Measurements from ENCODE around the gene DISC1.

DISC1 gene

GRCh38 chr1:231596337-231596791 is 30.2 kb upstream of the DISC1 start:
- no peak for ATAC-seq
- TF ChIP-seq RARB (CRISPR knock-in tag; IDR thresholded peaks at IDR 0.05) (no peak), GLIS3 (CRISPR knock-in tag; IDR thresholded peaks at IDR 0.05) (no peak), ARNTL (CRISPR knock-in tag; IDR thresholded peaks at IDR 0.05; ENCODE audit: borderline replicate concordance, low read depth) (no peak), ZFP3 (CRISPR knock-in tag; IDR thresholded peaks at IDR 0.05) (no peak), ZNF8 (CRISPR knock-in tag; IDR thresholded peaks at IDR 0.05) (no peak), POU6F1 (CRISPR knock-in tag; IDR thresholded peaks at IDR 0.05; ENCODE audit: borderline replicate concordance, low read depth) (no peak)

- ATAC-seq: no peak
These were observed 28.6 kb upstream of the DISC1 start for GRCh38 chr1:231597971-231598370.

GRCh38 chr1:231600458-231600976 is 26.1 kb upstream of the DISC1 start:
- TF ChIP-seq TOX (CRISPR knock-in tag; IDR thresholded peaks at IDR 0.05; ENCODE audit: borderline replicate concordance) (peak; percentile 92), POU6F1 (CRISPR knock-in tag; IDR thresholded peaks at IDR 0.05; ENCODE audit: borderline replicate concordance, low read depth) (0 out of 2 replicates have a peak, but pooled peaks have one; percentile 59), ESRRG (CRISPR knock-in tag; IDR thresholded peaks at IDR 0.05) (no peak), ZC3H10 (CRISPR knock-in tag; IDR thresholded peaks at IDR 0.05) (peak; percentile 77; the same call in 1 of the 2 replicates), RARB (CRISPR knock-in tag; IDR thresholded peaks at IDR 0.05) (peak; percentile 70; the same call in 1 of the 2 replicates), PATZ1 (CRISPR knock-in tag; IDR thresholded peaks at IDR 0.05; ENCODE audit: borderline replicate concordance) (no peak), ISL1 (CRISPR knock-in tag; IDR thresholded peaks at IDR 0.05) (peak; percentile 76)
- ATAC-seq: peak; percentile 84

More at GRCh38 chr1:231597971-231598370, 28.6 kb upstream of the DISC1 start:
- no peak for TF ChIP-seq PPARA (CRISPR knock-in tag; IDR thresholded peaks at IDR 0.05; ENCODE audit: borderline replicate concordance)
- no peak for TF ChIP-seq ZFP3 (CRISPR knock-in tag; IDR thresholded peaks at IDR 0.05)
- TF ChIP-seq OSR1 (CRISPR knock-in tag; IDR thresholded peaks at IDR 0.05): no peak
- no peak for TF ChIP-seq TCF4 (CRISPR knock-in tag; IDR thresholded peaks at IDR 0.05; ENCODE audit: borderline replicate concordance)
- TF ChIP-seq ZNF565 (CRISPR knock-in tag; conservative IDR thresholded peaks at IDR 0.05; ENCODE audit: low read depth): no peak
- no peak for TF ChIP-seq CREB5 (CRISPR knock-in tag; IDR thresholded peaks at IDR 0.05; ENCODE audit: low read depth)
- no peak for TF ChIP-seq ZC3H10 (CRISPR knock-in tag; IDR thresholded peaks at IDR 0.05)
- TF ChIP-seq CSRNP3 (CRISPR knock-in tag; IDR thresholded peaks at IDR 0.05): no peak
- no peak for TF ChIP-seq BACH2 (CRISPR knock-in tag; IDR thresholded peaks at IDR 0.05; ENCODE audit: borderline replicate concordance)
- no peak for TF ChIP-seq ARNTL (CRISPR knock-in tag; IDR thresholded peaks at IDR 0.05; ENCODE audit: borderline replicate concordance, low read depth)
- no peak for TF ChIP-seq ZNF70 (CRISPR knock-in tag; IDR thresholded peaks at IDR 0.05)
- no peak for TF ChIP-seq ZNF8 (CRISPR knock-in tag; IDR thresholded peaks at IDR 0.05)
